Stimulated activated CD8-positive, alpha-beta memory T cell treated with anti-CD3 and anti-CD28 coated beads, Interleukin-7, amount 100 ng/mL, for 48 hours (primary cell): ENCODE results near the gene ATP6V1G2.
A peak's percentile ranks its signal among the peaks of the same experiment; 100 is the strongest.
"Not testable (repeated sequence)": the region's sequence is repeated elsewhere in the genome, so short reads cannot be mapped to it uniquely, and the experiment has no call there.

Experiments
- DNase-seq, 2 donors: peaks; one replicate each; pipeline ENCODE4 v3.0.0-alpha.2; 2020; ENCODE audit warnings: low read depth in 1 of 2; ENCODE audit errors: extremely low read depth in 1 of 2

Gene ATP6V1G2

DNA sequence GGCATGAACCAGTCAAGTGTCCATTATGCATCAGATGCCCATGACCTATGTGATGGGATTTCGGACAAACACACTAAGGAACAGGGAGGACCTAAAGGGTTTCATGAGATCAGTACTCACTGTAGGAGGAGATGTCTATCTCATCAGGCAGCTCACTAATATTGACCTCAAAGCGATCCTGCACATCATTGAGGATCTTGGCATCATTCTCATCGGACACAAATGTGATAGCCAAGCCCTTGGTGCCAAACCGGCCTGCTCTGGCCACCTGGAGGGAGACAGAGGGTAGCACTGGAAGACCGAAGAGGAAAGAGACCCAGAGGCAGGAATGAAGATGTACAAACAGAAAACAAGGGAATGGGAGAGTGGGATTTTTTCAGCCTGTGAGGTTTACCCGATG lies 15.7 kb downstream of the ATP6V1G2 start:
- DNase-seq = no peak

- DNase-seq = no peak
These were observed 16.9 kb downstream of the ATP6V1G2 start for GRCh38 chr6:31529329-31530150.

GRCh38 chr6:31528821-31529328 lies 17.5 kb downstream of the ATP6V1G2 start, which contains the start of gene MCCD1:
Gene MCCD1, plus strand, starts transcription at chr6:31528962. Its CDS starts 53 bp downstream, at chr6:31529015.
- no peak for DNase-seq

DNA sequence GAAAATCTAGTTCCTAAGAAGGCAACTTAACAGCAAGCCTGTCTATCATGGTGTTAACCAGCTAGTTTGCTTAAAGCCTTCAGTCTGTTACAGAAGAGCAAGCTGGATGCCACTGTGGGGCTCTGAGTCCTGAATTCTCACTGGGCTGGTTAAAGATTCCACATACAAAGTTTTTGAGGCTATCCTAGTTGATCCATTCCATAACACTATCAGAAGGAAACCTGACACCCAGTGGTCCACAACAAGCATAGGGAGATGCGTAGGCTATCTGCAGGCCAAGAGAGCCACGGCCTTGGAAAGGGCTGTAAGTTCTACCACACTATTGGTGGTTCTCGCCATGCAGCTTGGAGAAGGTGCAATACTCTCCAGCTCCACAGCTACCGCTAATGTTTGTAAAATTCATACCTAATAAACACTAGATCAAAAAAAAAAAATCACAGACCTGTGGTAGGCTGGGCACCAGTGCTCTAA lies 18.1 kb downstream of the ATP6V1G2 start:
- no peak for DNase-seq

GRCh38 chr6:31525932-31526591 lies 20.3 kb downstream of the ATP6V1G2 start:
- no peak for DNase-seq

- DNase-seq = no peak
These were observed 20.9 kb downstream of the ATP6V1G2 start for GRCh38 chr6:31525553-31525931.

DNA sequence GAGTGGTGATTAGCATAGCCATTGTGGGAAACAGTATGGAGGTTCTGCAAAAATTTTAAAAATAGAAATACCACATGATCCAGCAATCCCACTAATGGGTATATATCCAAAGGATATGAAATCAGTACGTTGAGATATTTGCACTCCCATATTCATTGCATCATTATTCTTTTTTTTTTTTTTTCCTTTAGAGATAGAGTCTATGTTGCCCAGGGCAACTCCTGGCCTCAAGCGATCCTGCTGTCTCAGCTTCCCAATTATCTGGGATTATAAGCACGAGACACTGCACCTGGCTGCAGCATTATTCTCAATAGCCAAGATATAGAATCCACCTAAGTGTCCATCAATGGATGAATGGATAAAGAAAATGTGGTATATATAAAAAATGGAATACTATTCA lies 24.6 kb downstream of the ATP6V1G2 start:
- no peak for DNase-seq

GRCh38 chr6:31513456-31514165 lies 32.8 kb downstream of the ATP6V1G2 start:
- DNase-seq = no peak

GRCh38 chr6:31510007-31510406 lies 36.4 kb downstream of the ATP6V1G2 start:
- DNase-seq = no peak

GRCh38 chr6:31509036-31509435 lies 37.4 kb downstream of the ATP6V1G2 start:
- DNase-seq = not testable (repeated sequence)

GRCh38 chr6:31502586-31502985 lies 43.8 kb downstream of the ATP6V1G2 start:
- no peak for DNase-seq

- DNase-seq = not testable (repeated sequence)
These were observed 46.8 kb downstream of the ATP6V1G2 start for GRCh38 chr6:31499648-31500047.

DNA sequence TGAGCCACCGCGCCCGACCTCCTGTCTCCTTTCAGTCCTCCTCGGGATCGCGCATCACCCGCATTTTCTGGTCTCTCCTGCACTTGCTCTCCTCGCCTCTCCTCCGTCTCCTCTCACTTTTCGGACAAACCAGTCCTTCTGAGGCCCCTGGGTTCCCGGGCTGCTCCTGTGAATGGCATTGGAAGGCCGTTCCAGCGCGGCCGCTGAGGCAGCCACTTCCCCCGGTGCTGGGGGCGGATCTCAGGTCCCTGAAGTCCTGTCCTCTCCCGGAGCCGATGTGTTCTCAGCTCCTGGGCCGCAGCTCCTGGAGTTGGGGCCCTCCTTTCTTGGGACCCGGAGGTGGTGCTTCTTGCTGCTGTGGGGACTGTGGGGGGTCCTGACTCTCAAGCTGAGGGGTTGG lies 47.7 kb downstream of the ATP6V1G2 start:
- no peak for DNase-seq

DNA sequence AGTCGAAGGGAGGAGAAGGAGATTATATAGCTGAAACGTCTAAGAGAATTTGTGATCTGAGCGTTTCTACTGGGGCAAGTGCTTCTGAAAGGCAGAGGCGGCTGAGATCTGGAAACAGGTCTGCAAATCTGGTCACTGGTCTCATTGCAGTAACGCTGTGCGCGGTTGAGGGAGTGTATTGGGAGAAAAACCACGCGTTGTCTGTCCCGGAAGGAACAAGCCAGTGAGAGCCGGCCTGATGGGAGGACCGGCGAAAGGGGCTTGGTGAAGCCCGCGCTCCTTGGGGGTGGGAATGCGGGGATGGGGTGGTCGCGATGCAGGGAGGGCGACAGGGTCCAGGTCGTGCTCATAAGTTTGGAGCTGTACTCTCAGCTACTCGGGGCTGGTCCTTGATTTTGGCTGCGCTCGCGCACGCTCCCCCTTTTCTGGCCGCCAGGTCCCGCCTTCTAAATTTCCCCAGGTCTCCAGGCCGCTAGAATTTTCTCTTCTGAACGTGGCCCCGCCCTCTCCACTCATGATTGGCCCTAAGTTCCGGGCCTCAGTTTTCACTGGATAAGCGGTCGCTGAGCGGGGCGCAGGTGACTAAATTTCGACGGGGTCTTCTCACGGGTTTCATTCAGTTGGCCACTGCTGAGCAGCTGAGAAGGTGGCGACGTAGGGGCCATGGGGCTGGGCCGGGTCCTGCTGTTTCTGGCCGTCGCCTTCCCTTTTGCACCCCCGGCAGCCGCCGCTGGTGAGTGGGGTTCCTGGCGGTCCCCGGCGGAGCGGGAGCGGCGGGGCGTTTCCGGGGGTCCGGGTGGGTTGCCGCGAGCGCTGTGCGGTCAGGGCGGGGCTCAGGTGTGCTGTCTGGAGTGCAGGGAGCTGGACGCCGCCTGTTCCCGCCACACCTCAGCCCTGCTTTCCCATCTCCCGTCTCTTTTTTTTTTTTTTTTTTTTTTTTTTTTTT lies 48.6 kb downstream of the ATP6V1G2 start, which contains the start of gene MICB:
Gene MICB, plus strand, starts transcription at position 615 of the 946 bp plus-strand sequence. Its CDS starts 49 bp downstream, at position 664.
- DNase-seq = peak; percentile 70 to 83

- DNase-seq = not testable (repeated sequence)
These were observed 49.6 kb downstream of the ATP6V1G2 start for GRCh38 chr6:31496826-31497225.

GRCh38 chr6:31495580-31495979 lies 50.8 kb downstream of the ATP6V1G2 start:
- no peak for DNase-seq
